H9 (cell line): Measurements from ENCODE around the gene OTULINL. TPM values are rescaled to one million over a fixed set of nuclear protein-coding genes. Genes with fewer than 3 reads are reported as not detected.

Source experiments
- DNase-seq: peaks from one replicate; pipeline ENCODE4 v3.0.0-alpha.2; 2017
- H2AFZ ChIP-seq: one replicate; pipeline ENCODE4 v1.6.1; 2013; ENCODE audit warnings: mild to moderate bottlenecking, low read length, control low read depth, moderate library complexity
- H2AK5ac ChIP-seq: 2 replicates; pipeline ENCODE4 v1.6.1; 2013; ENCODE audit warnings: low read length, control low read depth, mixed read lengths; ENCODE audit not compliant: insufficient read length
- H2BK120ac ChIP-seq: one replicate; pipeline ENCODE4 v1.6.1; 2013; ENCODE audit warnings: low read depth, mild to moderate bottlenecking, low read length, control low read depth, inconsistent platforms; ENCODE audit not compliant: poor library complexity, severe bottlenecking
- H2BK12ac ChIP-seq: 2 replicates; pipeline ENCODE4 v1.6.1; 2013; ENCODE audit warnings: low read length, control low read depth, mixed read lengths, low read depth; ENCODE audit not compliant: insufficient read length
- H2BK15ac ChIP-seq: 2 replicates; pipeline ENCODE4 v1.6.1; 2013; ENCODE audit warnings: low read depth, low read length, control low read depth
- H2BK20ac ChIP-seq: one replicate; pipeline ENCODE4 v1.6.1; 2013; ENCODE audit warnings: low read depth, mild to moderate bottlenecking, low read length, control low read depth, inconsistent platforms; ENCODE audit not compliant: poor library complexity, severe bottlenecking
- H2BK5ac ChIP-seq: 2 replicates; pipeline ENCODE4 v1.6.1; 2013; ENCODE audit warnings: low read length, control low read depth, mixed read lengths; ENCODE audit not compliant: insufficient read length
- H3K14ac ChIP-seq: 2 replicates; pipeline ENCODE4 v1.6.1; 2013; ENCODE audit warnings: low read length, control low read depth; ENCODE audit not compliant: insufficient read depth
- H3K18ac ChIP-seq: 2 replicates; pipeline ENCODE4 v1.6.1; 2013; ENCODE audit warnings: low read depth, mild to moderate bottlenecking, mixed read lengths, low read length, control low read depth; ENCODE audit not compliant: insufficient read length
- H3K23ac ChIP-seq: 2 replicates; pipeline ENCODE4 v1.6.1; 2013; ENCODE audit warnings: low read length, control low read depth, mixed read lengths, low read depth; ENCODE audit not compliant: insufficient read length
- H3K23me2 ChIP-seq: 2 replicates; pipeline ENCODE4 v1.6.1; 2013; ENCODE audit warnings: low read depth, mild to moderate bottlenecking, mixed read lengths, low read length, control low read depth; ENCODE audit not compliant: insufficient read length, poor library complexity, severe bottlenecking
- H3K27ac ChIP-seq: 2 replicates; pipeline ENCODE4 v1.5.1; 2013; ENCODE audit warnings: low read length, control low read depth, mixed read lengths, low read depth; ENCODE audit not compliant: insufficient read length
- H3K27me3 ChIP-seq: 2 replicates; pipeline ENCODE4 v1.6.1; 2013; ENCODE audit warnings: low read length, control low read depth, inconsistent platforms; ENCODE audit not compliant: insufficient read depth
- H3K4ac ChIP-seq: 2 replicates; pipeline ENCODE4 v1.6.1; 2013; ENCODE audit warnings: low read depth, mild to moderate bottlenecking, control low read depth, inconsistent platforms, low read length, moderate library complexity
- H3K4me1 ChIP-seq: 2 replicates; pipeline ENCODE4 v1.6.1; 2013; ENCODE audit warnings: low read length, control low read depth, inconsistent platforms; ENCODE audit not compliant: insufficient read depth
- H3K4me2 ChIP-seq: 2 replicates; pipeline ENCODE4 v1.6.1; 2013; ENCODE audit warnings: low read length, control low read depth, mixed read lengths; ENCODE audit not compliant: insufficient read length, insufficient read depth
- H3K56ac ChIP-seq: 2 replicates; pipeline ENCODE4 v1.6.1; 2013; ENCODE audit warnings: low read depth, mild to moderate bottlenecking, mixed read lengths, low read length, control low read depth; ENCODE audit not compliant: insufficient read length
- H3K79me1 ChIP-seq: 2 replicates; pipeline ENCODE4 v1.6.1; 2013; ENCODE audit warnings: low read depth, mild to moderate bottlenecking, moderate library complexity, low read length, control low read depth, inconsistent platforms; ENCODE audit not compliant: insufficient read depth, poor library complexity, severe bottlenecking
- H3K79me2 ChIP-seq: 2 replicates; pipeline ENCODE4 v1.6.1; 2013; ENCODE audit warnings: low read length, control low read depth, inconsistent platforms; ENCODE audit not compliant: insufficient read depth
- H3K9ac ChIP-seq: 2 replicates; pipeline ENCODE4 v1.6.1; 2013; ENCODE audit warnings: low read length, control low read depth, mixed read lengths; ENCODE audit not compliant: insufficient read length; ENCODE audit errors: extremely low read depth
- H3K9me3 ChIP-seq: one replicate; pipeline ENCODE4 v1.6.1; 2013; ENCODE audit warnings: low read depth, low read length, inconsistent platforms; ENCODE audit not compliant: control insufficient read depth
- H3T11ph ChIP-seq: one replicate; pipeline ENCODE4 v1.6.1; 2013; ENCODE audit warnings: mild to moderate bottlenecking, low read length, control low read depth, inconsistent platforms
- H4K20me1 ChIP-seq: one replicate; pipeline ENCODE4 v1.6.1; 2013; ENCODE audit not compliant: control insufficient read depth, insufficient read length, insufficient read depth
- H4K5ac ChIP-seq: 2 replicates; pipeline ENCODE4 v1.6.1; 2013; ENCODE audit warnings: low read depth, mild to moderate bottlenecking, mixed read lengths, low read length, control low read depth; ENCODE audit not compliant: insufficient read length
- H4K8ac ChIP-seq: replicated peaks from 2 replicates; pipeline ENCODE4 v1.6.1; 2013; ENCODE audit warnings: low read length, control low read depth, mixed read lengths, low read depth; ENCODE audit not compliant: insufficient read length
- H4K91ac ChIP-seq: 2 replicates; pipeline ENCODE4 v1.6.1; 2013; ENCODE audit warnings: low read depth, mild to moderate bottlenecking, moderate library complexity, mixed read lengths, low read length, control low read depth; ENCODE audit not compliant: insufficient read length
- H3K27ac Mint-ChIP-seq, 3 experiments: 2 replicates in 2 of 3; 3 replicates in 1 of 3; pipeline ENCODE4 v1.8.0; 2020 to 2021; ENCODE audit warnings: mixed read lengths in 3 of 3, mild to moderate bottlenecking in 1 of 3, moderate library complexity in 1 of 3
- H3K27me3 Mint-ChIP-seq: 2 replicates; pipeline ENCODE4 v1.8.0; 2021; ENCODE audit warnings: low read depth, mild to moderate bottlenecking, moderate library complexity, mixed read lengths
- H3K36me3 Mint-ChIP-seq, 3 experiments: 2 replicates in 2 of 3; 3 replicates in 1 of 3; pipeline ENCODE4 v1.8.0; 2020 to 2021; ENCODE audit warnings: low read depth in 3 of 3, mixed read lengths in 3 of 3; ENCODE audit not compliant: insufficient read depth in 1 of 3
- H3K4me1 Mint-ChIP-seq, 2 experiments: 2 replicates each; pipeline ENCODE4 v1.8.0; 2020; ENCODE audit warnings: mixed read lengths in 2 of 2
- H3K4me3 Mint-ChIP-seq, 2 experiments: 2 replicates in 1 of 2; 3 replicates in 1 of 2; pipeline ENCODE4 v1.8.0; 2020 to 2021; ENCODE audit warnings: mild to moderate bottlenecking in 2 of 2, mixed read lengths in 2 of 2, moderate library complexity in 1 of 2
- H3K9me3 Mint-ChIP-seq, 2 experiments: 2 replicates in 1 of 2; 3 replicates in 1 of 2; pipeline ENCODE4 v1.8.0; 2020; ENCODE audit warnings: mild to moderate bottlenecking in 2 of 2, mixed read lengths in 2 of 2, moderate library complexity in 1 of 2
- WGBS: extraction: QIAGEN DNeasy Blood & Tissue Kit; methylation state at CpG from one replicate; pipeline ENCODE4 v1.1.7; 2013; ENCODE audit warnings: missing lambda C conversion rate, low lambda C conversion rate, mixed read lengths; ENCODE audit not compliant: insufficient read length; ENCODE audit errors: extremely low coverage; 5-methylcytosine and 5-hydroxymethylcytosine counted together
- total RNA-seq: library from RNA; stranded (reverse); gene quantifications from 2 replicates; pipeline ENCODE4 v1.2.1, GENCODE V29; 2021
- TF ChIP-seq, protein P1 (sequence below): fragments of 200-600 bp; sonication (generic); conservative IDR thresholded peaks from 3 replicates; pipeline ENCODE4 v1.8.0; 2021; ENCODE audit warnings: antibody characterized with exemption, mild to moderate bottlenecking

The OTULINL gene
- total RNA-seq, 1 experiment from 2014 or later: 7.5 TPM

DNA sequence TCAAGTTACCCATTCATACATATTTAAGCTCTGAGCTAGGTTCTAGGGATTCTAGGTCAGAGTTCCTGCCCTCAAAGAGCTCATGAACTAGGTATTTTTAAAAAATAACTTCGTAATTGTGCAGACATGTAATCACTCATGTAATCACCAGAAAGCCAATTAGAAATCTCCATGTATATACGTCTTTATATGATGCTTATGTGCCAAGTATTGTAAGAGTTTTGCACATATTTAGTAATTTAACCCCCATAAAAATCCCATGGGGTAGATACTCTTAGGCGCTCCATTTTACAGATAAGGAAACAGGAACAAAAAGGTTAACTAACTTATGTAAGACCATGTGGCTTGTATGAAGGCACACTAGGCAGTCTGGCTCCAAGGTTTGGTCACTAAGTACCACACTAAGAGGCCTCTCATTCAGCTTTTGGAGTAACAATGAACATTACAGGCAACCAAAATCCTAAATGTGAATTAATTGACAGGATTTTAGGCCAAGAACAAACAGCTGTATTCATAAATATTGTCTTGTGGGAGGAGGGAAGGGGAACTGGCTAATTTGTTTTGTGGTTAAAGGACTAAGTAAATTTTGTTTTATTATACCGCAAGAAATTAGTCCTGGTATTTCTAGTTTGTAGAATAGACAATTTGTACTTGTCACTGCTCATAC, 1.7 kb upstream of the OTULINL start:
- DNase-seq: no peak
- Mint-ChIP-seq H3K9me3 (peaks cover 0 to 3% of the 10 kb centered on the region in 2 experiments; a peak in 2 of 5 replicates), H3K27ac (no peak overlapping the region), H3K4me3 (no peak overlapping the region; a peak in 1 of 5 replicates), H3K4me1 (peaks cover 10 to 11% of the 10 kb centered on the region in 2 experiments), H3K27me3 (peaks cover 60% of the 10 kb centered on the region), H3K36me3 (peaks cover 0 to 3% (median 0%) of the 10 kb centered on the region in 3 experiments; a peak in 3 of 7 replicates)
- Histone ChIP-seq H3K14ac (no peak overlapping the region), H3K4me2 (no peak overlapping the region), H2BK5ac (no peak overlapping the region), H2BK20ac (no peak overlapping the region), H3K23ac (no peak overlapping the region), H3K4me1 (no peaks in the 10 kb centered on the region), H3K9me3 (no peaks in the 10 kb centered on the region), H4K91ac (no peak overlapping the region), H2AFZ (no peak overlapping the region), H2BK120ac (no peak overlapping the region), H3K4ac (no peak overlapping the region), H2BK15ac (no peak overlapping the region), H3T11ph (no peak overlapping the region), H3K27ac (no peak overlapping the region), H2AK5ac (no peak overlapping the region), H4K5ac (no peak overlapping the region), H3K56ac (no peak overlapping the region), H3K9ac (no peak overlapping the region), H4K8ac (no peak overlapping the region), H2BK12ac (no peak overlapping the region), H3K79me2 (no peaks in the 10 kb centered on the region), H3K27me3 (peaks cover 2% of the 10 kb centered on the region; the same call in 1 of the 2 replicates), H3K23me2 (peaks cover 3% of the 10 kb centered on the region), H4K20me1 (no peaks in the 10 kb centered on the region), H3K79me1 (no peaks in the 10 kb centered on the region), H3K18ac (no peak overlapping the region)
- WGBS: no CpG with 5 or more reads among the region's 4 CpGs
- TF ChIP-seq, protein P1, sequence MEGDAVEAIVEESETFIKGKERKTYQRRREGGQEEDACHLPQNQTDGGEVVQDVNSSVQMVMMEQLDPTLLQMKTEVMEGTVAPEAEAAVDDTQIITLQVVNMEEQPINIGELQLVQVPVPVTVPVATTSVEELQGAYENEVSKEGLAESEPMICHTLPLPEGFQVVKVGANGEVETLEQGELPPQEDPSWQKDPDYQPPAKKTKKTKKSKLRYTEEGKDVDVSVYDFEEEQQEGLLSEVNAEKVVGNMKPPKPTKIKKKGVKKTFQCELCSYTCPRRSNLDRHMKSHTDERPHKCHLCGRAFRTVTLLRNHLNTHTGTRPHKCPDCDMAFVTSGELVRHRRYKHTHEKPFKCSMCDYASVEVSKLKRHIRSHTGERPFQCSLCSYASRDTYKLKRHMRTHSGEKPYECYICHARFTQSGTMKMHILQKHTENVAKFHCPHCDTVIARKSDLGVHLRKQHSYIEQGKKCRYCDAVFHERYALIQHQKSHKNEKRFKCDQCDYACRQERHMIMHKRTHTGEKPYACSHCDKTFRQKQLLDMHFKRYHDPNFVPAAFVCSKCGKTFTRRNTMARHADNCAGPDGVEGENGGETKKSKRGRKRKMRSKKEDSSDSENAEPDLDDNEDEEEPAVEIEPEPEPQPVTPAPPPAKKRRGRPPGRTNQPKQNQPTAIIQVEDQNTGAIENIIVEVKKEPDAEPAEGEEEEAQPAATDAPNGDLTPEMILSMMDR: no peak
